CD4-positive, alpha-beta T cell (primary cell): ENCODE results near the gene GULP1. TPM values are rescaled to one million over a fixed set of nuclear protein-coding genes. Genes with fewer than 3 reads are reported as not detected.

Experiments
- ATAC-seq: fragments of 200-7000 bp; cut with Tn5 transposase; one replicate; pipeline ENCODE4 v1.10.0; 2022; ENCODE audit warnings: mild to moderate bottlenecking; ENCODE audit not compliant: poor library complexity
- CTCF ChIA-PET: fragments of 350-600 bp; sonication (Branson Sonifier 250); formaldehyde crosslinking; loops from one replicate; lab custom pipeline; 2021; ENCODE audit warnings: antibody characterized with exemption, inconsistent platforms; lab: Charles Lee
- POLR2A ChIA-PET: fragments of 350-600 bp; sonication (Branson Sonifier 250); formaldehyde crosslinking; loops from one replicate; lab custom pipeline; 2021; ENCODE audit warnings: antibody characterized with exemption, inconsistent platforms; lab: Charles Lee
- DNase-seq, 14 experiments: peaks; one replicate each; pipeline ENCODE4 v3.0.0-alpha.2; 2013 to 2020; ENCODE audit warnings: mixed read lengths in 2 of 14
- H3K27ac ChIP-seq, 2 donors: one replicate each; pipeline versions ENCODE4 v1.5.1 to v1.7.0; 2013; ENCODE audit warnings: low read length in 2 of 2, low read depth in 1 of 2, mild to moderate bottlenecking in 1 of 2
- H3K27me3 ChIP-seq, 2 experiments: 1 replicate in 1 of 2; 2 replicates in 1 of 2; pipeline versions ENCODE4 v1.6.1 to v1.7.0; 2013; ENCODE audit warnings: low read length in 2 of 2, control low read depth in 1 of 2, mild to moderate bottlenecking in 1 of 2, moderate library complexity in 1 of 2; ENCODE audit not compliant: insufficient read depth in 2 of 2, control insufficient read depth in 1 of 2
- H3K36me3 ChIP-seq: one replicate; pipeline ENCODE4 v1.6.1; 2013; ENCODE audit warnings: low read length, control low read depth; ENCODE audit not compliant: insufficient read depth
- H3K4me1 ChIP-seq: one replicate; pipeline ENCODE4 v1.6.1; 2013; ENCODE audit warnings: low read length, control low read depth; ENCODE audit not compliant: insufficient read depth
- H3K4me3 ChIP-seq: one replicate; pipeline ENCODE4 v1.5.1; 2013; ENCODE audit warnings: mild to moderate bottlenecking, low read length, moderate library complexity
- H3K9me3 ChIP-seq, 2 experiments: 1 replicate in 1 of 2; 2 replicates in 1 of 2; pipeline versions ENCODE4 v1.6.1 to v1.7.0; 2013; ENCODE audit warnings: low read length in 2 of 2, mild to moderate bottlenecking in 2 of 2, control low read depth in 1 of 2, moderate library complexity in 1 of 2; ENCODE audit not compliant: control insufficient read depth in 1 of 2, insufficient read depth in 1 of 2
- H3K27ac Mint-ChIP-seq: one replicate; pipeline ENCODE4 v1.8.0; 2020; ENCODE audit warnings: mixed read lengths
- H3K27me3 Mint-ChIP-seq: one replicate; pipeline ENCODE4 v1.8.0; 2021; ENCODE audit warnings: mixed read lengths
- H3K36me3 Mint-ChIP-seq: one replicate; pipeline ENCODE4 v1.8.0; 2021; ENCODE audit warnings: low read depth, mixed read lengths
- H3K4me1 Mint-ChIP-seq: one replicate; pipeline ENCODE4 v1.8.0; 2021; ENCODE audit warnings: low read depth, mixed read lengths
- H3K4me3 Mint-ChIP-seq: one replicate; pipeline ENCODE4 v1.8.0; 2020; ENCODE audit warnings: mild to moderate bottlenecking, mixed read lengths
- H3K9me3 Mint-ChIP-seq: one replicate; pipeline ENCODE4 v1.8.0; 2020; ENCODE audit warnings: mixed read lengths
- CTCF ChIP-seq: fragments of 200-600 bp; IDR thresholded peaks from one replicate; pipeline ENCODE4 v1.8.0; 2022; ENCODE audit warnings: antibody characterized with exemption, mild to moderate bottlenecking
- intact Hi-C, 2 experiments: fragments of 100-400 bp; cut with DNase I in 1 of 2; cut with micrococcal nuclease in 1 of 2; formaldehyde crosslinking; loops; one replicate each; pipeline versions ENCODE4 v1.15.1 to v1.9.0; 2023 to 2025; cut with DNase I, micrococcal nuclease
- total RNA-seq, 174 experiments: library from RNA in 2 of 174; stranded (reverse) in 2 of 174; gene quantifications; one replicate each; pipeline ENCODE4 v1.2.3 and lab custom pipeline; 2021 to 2026

Gene GULP1
- total RNA-seq, 2 experiments from 2014 or later, result not detected

- Histone ChIP-seq H3K36me3 (no peaks in the 10 kb centered on the region), H3K27me3 (no peaks in the 10 kb centered on the region), H3K4me1 (no peaks in the 10 kb centered on the region), H3K9me3 (no peaks in the 10 kb centered on the region), H3K27ac (no peak overlapping the region), H3K4me3 (no peak overlapping the region)
- CTCF ChIA-PET, result no interaction called here
- no peaks in the 10 kb centered on the region for H3K4me1 Mint-ChIP-seq
- DNase-seq, result no peak
- no peak overlapping the region for H3K27ac Mint-ChIP-seq
- no peak overlapping the region for H3K4me3 Mint-ChIP-seq
- POLR2A ChIA-PET, result no interaction called here
- no peaks in the 10 kb centered on the region for H3K27me3 Mint-ChIP-seq
- no peaks in the 10 kb centered on the region for H3K36me3 Mint-ChIP-seq
- intact Hi-C loops, result no loop called here
- no peak for TF ChIP-seq CTCF
- no peak for ATAC-seq
- H3K9me3 Mint-ChIP-seq, result no peaks in the 10 kb centered on the region
Observed at GRCh38 chr2:188440849-188441248, 149.2 kb downstream of the GULP1 start.

- Histone ChIP-seq H3K4me3 (no peak overlapping the region), H3K9me3 (no peaks in the 10 kb centered on the region), H3K27ac (no peak overlapping the region), H3K27me3 (no peaks in the 10 kb centered on the region), H3K36me3 (no peaks in the 10 kb centered on the region), H3K4me1 (no peaks in the 10 kb centered on the region)
- H3K9me3 Mint-ChIP-seq, result no peaks in the 10 kb centered on the region
- ChIA-PET POLR2A (no interaction called here), CTCF (no interaction called here)
- H3K36me3 Mint-ChIP-seq, result no peaks in the 10 kb centered on the region
- no peak for TF ChIP-seq CTCF
- no peak overlapping the region for H3K27ac Mint-ChIP-seq
- DNase-seq (no peak), ATAC-seq (no peak)
- H3K27me3 Mint-ChIP-seq, result no peaks in the 10 kb centered on the region
- no peak overlapping the region for H3K4me3 Mint-ChIP-seq
- intact Hi-C loops, result no loop called here
- no peaks in the 10 kb centered on the region for H3K4me1 Mint-ChIP-seq
Observed at GRCh38 chr2:188441288-188441947, 149.7 kb downstream of the GULP1 start.

- Histone ChIP-seq H3K4me1 (no peaks in the 10 kb centered on the region), H3K36me3 (no peaks in the 10 kb centered on the region), H3K27ac (no peak overlapping the region), H3K27me3 (no peaks in the 10 kb centered on the region), H3K9me3 (no peaks in the 10 kb centered on the region), H3K4me3 (no peak overlapping the region)
- Mint-ChIP-seq H3K36me3 (no peaks in the 10 kb centered on the region), H3K4me1 (no peaks in the 10 kb centered on the region), H3K27me3 (no peaks in the 10 kb centered on the region), H3K27ac (no peak overlapping the region), H3K4me3 (no peak overlapping the region), H3K9me3 (no peaks in the 10 kb centered on the region)
- ChIA-PET POLR2A (no interaction called here), CTCF (no interaction called here)
- no peak for TF ChIP-seq CTCF
- no peak for DNase-seq
- ATAC-seq, result no peak
- intact Hi-C loops, result no loop called here
Observed at GRCh38 chr2:188443207-188443606, 151.5 kb downstream of the GULP1 start.
